Glutamatergic neuron (in vitro differentiated cells): ENCODE results near the gene L2HGDH. TPM values are rescaled to one million over a fixed set of nuclear protein-coding genes. Genes with fewer than 3 reads are reported as not detected.

Source experiments
- DNase-seq: peaks from one replicate; pipeline ENCODE4 v3.0.0; 2022
- H3K27ac Mint-ChIP-seq: one replicate; pipeline ENCODE4 v1.8.0; 2020; ENCODE audit warnings: mild to moderate bottlenecking, mixed read lengths, inconsistent platforms; ENCODE audit not compliant: unreplicated experiment
- H3K27me3 Mint-ChIP-seq: one replicate; pipeline ENCODE4 v1.8.0; 2020; ENCODE audit warnings: mild to moderate bottlenecking, moderate library complexity, mixed read lengths, inconsistent platforms; ENCODE audit not compliant: unreplicated experiment
- H3K36me3 Mint-ChIP-seq: one replicate; pipeline ENCODE4 v1.8.0; 2020; ENCODE audit warnings: mild to moderate bottlenecking, mixed read lengths, inconsistent platforms; ENCODE audit not compliant: unreplicated experiment
- H3K4me1 Mint-ChIP-seq: one replicate; pipeline ENCODE4 v1.8.0; 2020; ENCODE audit warnings: mild to moderate bottlenecking, low read depth, mixed read lengths, inconsistent platforms; ENCODE audit not compliant: unreplicated experiment
- H3K4me3 Mint-ChIP-seq: one replicate; pipeline ENCODE4 v1.8.0; 2020; ENCODE audit warnings: mild to moderate bottlenecking, mixed read lengths, inconsistent platforms; ENCODE audit not compliant: unreplicated experiment
- H3K9me3 Mint-ChIP-seq: one replicate; pipeline ENCODE4 v1.8.0; 2020; ENCODE audit warnings: mild to moderate bottlenecking, moderate library complexity, mixed read lengths, inconsistent platforms; ENCODE audit not compliant: unreplicated experiment
- CTCF ChIP-seq: fragments of 200-600 bp; sonication (generic); IDR thresholded peaks from one replicate; pipeline ENCODE4 v1.5.0; 2021; ENCODE audit not compliant: partially characterized antibody, unreplicated experiment
- total RNA-seq: library from RNA; stranded (reverse); fragmentation: NEBNext Ultra II Directional; extraction: Animal tissue kit (Norgen Biotek cat#: 25700); gene quantifications from one replicate; pipeline ENCODE4 v1.2.1, GENCODE V29; 2021; ENCODE audit not compliant: unreplicated experiment

L2HGDH gene
- total RNA-seq, 1 donor from 2014 or later, result 6.7 TPM

GRCh38 chr14:50262865-50263264 is 49.2 kb downstream of the L2HGDH start:
- Mint-ChIP-seq H3K27ac (peak overlapping the region; percentile 17), H3K27me3 (no peaks in the 10 kb centered on the region), H3K9me3 (no peaks in the 10 kb centered on the region), H3K4me3 (no peak overlapping the region), H3K36me3 (no peaks in the 10 kb centered on the region), H3K4me1 (no peaks in the 10 kb centered on the region)
- TF ChIP-seq CTCF, result no peak
- DNase-seq, result no peak

GRCh38 chr14:50260511-50260910 is 51.5 kb downstream of the L2HGDH start:
- Mint-ChIP-seq H3K27me3 (no peaks in the 10 kb centered on the region), H3K4me3 (no peak overlapping the region), H3K27ac (no peak overlapping the region), H3K36me3 (no peaks in the 10 kb centered on the region), H3K9me3 (no peaks in the 10 kb centered on the region), H3K4me1 (no peaks in the 10 kb centered on the region)
- DNase-seq, result no peak
- TF ChIP-seq CTCF, result peak; percentile 16

- no peaks in the 10 kb centered on the region for H3K9me3 Mint-ChIP-seq
- no peaks in the 10 kb centered on the region for H3K4me1 Mint-ChIP-seq
- DNase-seq, result no peak
- no peaks in the 10 kb centered on the region for H3K27me3 Mint-ChIP-seq
- H3K36me3 Mint-ChIP-seq, result no peaks in the 10 kb centered on the region
- no peak for TF ChIP-seq CTCF
- no peak overlapping the region for H3K4me3 Mint-ChIP-seq
- no peak overlapping the region for H3K27ac Mint-ChIP-seq
Measured at GRCh38 chr14:50260072-50260471, 52.0 kb downstream of the L2HGDH start.

- no peaks in the 10 kb centered on the region for H3K4me1 Mint-ChIP-seq
- H3K9me3 Mint-ChIP-seq, result no peaks in the 10 kb centered on the region
- H3K27ac Mint-ChIP-seq, result no peak overlapping the region
- no peak for DNase-seq
- no peak overlapping the region for H3K4me3 Mint-ChIP-seq
- TF ChIP-seq CTCF, result no peak
- H3K27me3 Mint-ChIP-seq, result no peaks in the 10 kb centered on the region
- peaks cover 7% of the 10 kb centered on the region for H3K36me3 Mint-ChIP-seq
Measured at GRCh38 chr14:50257732-50258131, 54.3 kb downstream of the L2HGDH start.

GRCh38 chr14:50254248-50254647 is 57.8 kb downstream of the L2HGDH start:
- Mint-ChIP-seq H3K4me1 (no peaks in the 10 kb centered on the region), H3K27me3 (no peaks in the 10 kb centered on the region), H3K27ac (no peak overlapping the region), H3K9me3 (no peaks in the 10 kb centered on the region), H3K4me3 (no peak overlapping the region), H3K36me3 (peaks cover 7% of the 10 kb centered on the region)
- no peak for DNase-seq
- no peak for TF ChIP-seq CTCF
